GM18909 (cell line): Measurements from ENCODE around the gene ALDH1A1.
"Not testable (repeated sequence)": the region's sequence is repeated elsewhere in the genome, so short reads cannot be mapped to it uniquely, and the experiment has no call there.

ENCODE experiments used
- ATAC-seq: cut with Tn5 transposase; IDR thresholded peaks from one replicate; pipeline ENCODE4 v1.9.1; 2021; ENCODE audit warnings: mild to moderate bottlenecking; ENCODE audit not compliant: unreplicated experiment, poor library complexity

Gene ALDH1A1

GRCh38 chr9:72946318-72946717 lies 6.5 kb downstream of the ALDH1A1 start:
- ATAC-seq: no peak

- no peak for ATAC-seq
These were observed 7.5 kb downstream of the ALDH1A1 start for GRCh38 chr9:72945391-72945790.

- ATAC-seq: no peak
These were observed 8.9 kb downstream of the ALDH1A1 start for GRCh38 chr9:72943844-72944462.

GRCh38 chr9:72942451-72942850 lies 10.4 kb downstream of the ALDH1A1 start:
- no peak for ATAC-seq

- ATAC-seq: not testable (repeated sequence)
These were observed 13.3 kb downstream of the ALDH1A1 start for GRCh38 chr9:72939581-72939980.

GRCh38 chr9:72937545-72937944 lies 15.3 kb downstream of the ALDH1A1 start:
- ATAC-seq: no peak

- no peak for ATAC-seq
These were observed 16.2 kb downstream of the ALDH1A1 start for GRCh38 chr9:72936679-72937078.

- no peak for ATAC-seq
These were observed 16.6 kb downstream of the ALDH1A1 start for GRCh38 chr9:72936266-72936665.

- no peak for ATAC-seq
These were observed 17.3 kb downstream of the ALDH1A1 start for GRCh38 chr9:72935595-72935994.

GRCh38 chr9:72933730-72934665 lies 18.9 kb downstream of the ALDH1A1 start:
- ATAC-seq: no peak

GRCh38 chr9:72932619-72933018 lies 20.2 kb downstream of the ALDH1A1 start:
- ATAC-seq: no peak

GRCh38 chr9:72931897-72932296 lies 21.0 kb downstream of the ALDH1A1 start:
- ATAC-seq: no peak

GRCh38 chr9:72931437-72931836 lies 21.4 kb downstream of the ALDH1A1 start:
- no peak for ATAC-seq

GRCh38 chr9:72930828-72931227 lies 22.0 kb downstream of the ALDH1A1 start:
- no peak for ATAC-seq

- no peak for ATAC-seq
These were observed 23.3 kb downstream of the ALDH1A1 start for GRCh38 chr9:72929542-72929941.

GRCh38 chr9:72928042-72928507 lies 24.8 kb downstream of the ALDH1A1 start:
- ATAC-seq: no peak

- ATAC-seq: no peak
These were observed 26.3 kb downstream of the ALDH1A1 start for GRCh38 chr9:72926506-72926905.

GRCh38 chr9:72925891-72926290 lies 27.0 kb downstream of the ALDH1A1 start:
- no peak for ATAC-seq

GRCh38 chr9:72925126-72925789 lies 27.6 kb downstream of the ALDH1A1 start:
- no peak for ATAC-seq

- no peak for ATAC-seq
These were observed 28.6 kb downstream of the ALDH1A1 start for GRCh38 chr9:72924154-72924790.
